ENCODE measurements around the gene RTN4.

RTN4 gene

GRCh38 chr2:55026202-55026601, 24.0 kb downstream of the RTN4 start:
- no peak for FAIRE-seq

GRCh38 chr2:55025627-55026026, 24.6 kb downstream of the RTN4 start:
- TF ChIP-seq POU2F2 (IDR thresholded peaks at IDR 0.05; ENCODE audit: low read depth, low read length) (no peak), PAX5 (IDR thresholded peaks at IDR 0.05; ENCODE audit: insufficient read depth, low read length, severe bottlenecking) (no peak), TAF1 (IDR thresholded peaks at IDR 0.05; ENCODE audit: low read depth, low read length) (no peak), SPI1 (IDR thresholded peaks at IDR 0.05; ENCODE audit: low read depth, low read length) (no peak), POLR2A (IDR thresholded peaks at IDR 0.05; ENCODE audit: low read depth, low read length) (no peak), POLR2AphosphoS5 (IDR thresholded peaks at IDR 0.05; ENCODE audit: low read depth, low read length) (no peak)
- no peak for FAIRE-seq
- DNase-seq (ENCODE audit: insufficient read length, low spot score): no peak

More at GRCh38 chr2:55026202-55026601, 24.0 kb downstream of the RTN4 start:
- no peak for DNase-seq (ENCODE audit: insufficient read length, low spot score)
- TF ChIP-seq SPI1 (IDR thresholded peaks at IDR 0.05; ENCODE audit: low read depth, low read length) (0 out of 2 replicates have a peak, but pooled peaks have one; percentile 5), PAX5 (IDR thresholded peaks at IDR 0.05; ENCODE audit: insufficient read depth, low read length, severe bottlenecking) (no peak)

GRCh38 chr2:55025082-55025481, 25.2 kb downstream of the RTN4 start:
- DNase-seq (ENCODE audit: insufficient read length, low spot score) (no peak), FAIRE-seq (peak; percentile 64)
- TF ChIP-seq PAX5 (IDR thresholded peaks at IDR 0.05; ENCODE audit: insufficient read depth, low read length, severe bottlenecking) (no peak), SPI1 (IDR thresholded peaks at IDR 0.05; ENCODE audit: low read depth, low read length) (no peak), POU2F2 (IDR thresholded peaks at IDR 0.05; ENCODE audit: low read depth, low read length) (no peak), TAF1 (IDR thresholded peaks at IDR 0.05; ENCODE audit: low read depth, low read length) (no peak), POLR2AphosphoS5 (IDR thresholded peaks at IDR 0.05; ENCODE audit: low read depth, low read length) (no peak), POLR2A (IDR thresholded peaks at IDR 0.05; ENCODE audit: low read depth, low read length) (no peak)

- TF ChIP-seq POLR2A (IDR thresholded peaks at IDR 0.05; ENCODE audit: low read depth, low read length) (no peak), POU2F2 (IDR thresholded peaks at IDR 0.05; ENCODE audit: low read depth, low read length) (no peak), PAX5 (IDR thresholded peaks at IDR 0.05; ENCODE audit: insufficient read depth, low read length, severe bottlenecking) (no peak), POLR2AphosphoS5 (IDR thresholded peaks at IDR 0.05; ENCODE audit: low read depth, low read length) (no peak), TAF1 (IDR thresholded peaks at IDR 0.05; ENCODE audit: low read depth, low read length) (no peak), SPI1 (IDR thresholded peaks at IDR 0.05; ENCODE audit: low read depth, low read length) (no peak)
- FAIRE-seq (no peak), DNase-seq (ENCODE audit: insufficient read length, low spot score) (no peak)
These were observed 27.8 kb downstream of the RTN4 start for GRCh38 chr2:55022476-55022875.

GRCh38 chr2:55019526-55020258, 30.6 kb downstream of the RTN4 start:
- TF ChIP-seq SPI1 (IDR thresholded peaks at IDR 0.05; ENCODE audit: low read depth, low read length) (peak; percentile 72), PAX5 (IDR thresholded peaks at IDR 0.05; ENCODE audit: insufficient read depth, low read length, severe bottlenecking) (no peak), POU2F2 (IDR thresholded peaks at IDR 0.05; ENCODE audit: low read depth, low read length) (no peak), POLR2AphosphoS5 (IDR thresholded peaks at IDR 0.05; ENCODE audit: low read depth, low read length) (no peak), TAF1 (IDR thresholded peaks at IDR 0.05; ENCODE audit: low read depth, low read length) (no peak)
- FAIRE-seq (no peak), DNase-seq (ENCODE audit: insufficient read length, low spot score) (no peak)

GRCh38 chr2:55018619-55019018, 31.6 kb downstream of the RTN4 start:
- no peak for FAIRE-seq
- no peak for DNase-seq (ENCODE audit: insufficient read length, low spot score)
- TF ChIP-seq SPI1 (IDR thresholded peaks at IDR 0.05; ENCODE audit: low read depth, low read length): no peak
- no peak for TF ChIP-seq PAX5 (IDR thresholded peaks at IDR 0.05; ENCODE audit: insufficient read depth, low read length, severe bottlenecking)
- TF ChIP-seq POLR2A (IDR thresholded peaks at IDR 0.05; ENCODE audit: low read depth, low read length): no peak
- TF ChIP-seq POU2F2 (IDR thresholded peaks at IDR 0.05; ENCODE audit: low read depth, low read length): no peak
- TF ChIP-seq POLR2AphosphoS5 (IDR thresholded peaks at IDR 0.05; ENCODE audit: low read depth, low read length): no peak
- TF ChIP-seq TAF1 (IDR thresholded peaks at IDR 0.05; ENCODE audit: low read depth, low read length): no peak

GRCh38 chr2:55017880-55018279, 32.4 kb downstream of the RTN4 start:
- no peak for TF ChIP-seq POLR2A (IDR thresholded peaks at IDR 0.05; ENCODE audit: low read depth, low read length)
- TF ChIP-seq SPI1 (IDR thresholded peaks at IDR 0.05; ENCODE audit: low read depth, low read length): no peak
- TF ChIP-seq PAX5 (IDR thresholded peaks at IDR 0.05; ENCODE audit: insufficient read depth, low read length, severe bottlenecking): no peak
- TF ChIP-seq TAF1 (IDR thresholded peaks at IDR 0.05; ENCODE audit: low read depth, low read length): no peak
- TF ChIP-seq POLR2AphosphoS5 (IDR thresholded peaks at IDR 0.05; ENCODE audit: low read depth, low read length): no peak
- TF ChIP-seq POU2F2 (IDR thresholded peaks at IDR 0.05; ENCODE audit: low read depth, low read length): no peak
- no peak for DNase-seq (ENCODE audit: insufficient read length, low spot score)
- FAIRE-seq: no peak

GRCh38 chr2:55017428-55017827, 32.8 kb downstream of the RTN4 start:
- DNase-seq (ENCODE audit: insufficient read length, low spot score) (no peak), FAIRE-seq (no peak)
- no peak for TF ChIP-seq POLR2A (IDR thresholded peaks at IDR 0.05; ENCODE audit: low read depth, low read length)
- TF ChIP-seq TAF1 (IDR thresholded peaks at IDR 0.05; ENCODE audit: low read depth, low read length): no peak
- no peak for TF ChIP-seq PAX5 (IDR thresholded peaks at IDR 0.05; ENCODE audit: insufficient read depth, low read length, severe bottlenecking)
- TF ChIP-seq SPI1 (IDR thresholded peaks at IDR 0.05; ENCODE audit: low read depth, low read length): no peak
- no peak for TF ChIP-seq POLR2AphosphoS5 (IDR thresholded peaks at IDR 0.05; ENCODE audit: low read depth, low read length)
- TF ChIP-seq POU2F2 (IDR thresholded peaks at IDR 0.05; ENCODE audit: low read depth, low read length): no peak

- no peak for TF ChIP-seq POU2F2 (IDR thresholded peaks at IDR 0.05; ENCODE audit: low read depth, low read length)
- no peak for TF ChIP-seq SPI1 (IDR thresholded peaks at IDR 0.05; ENCODE audit: low read depth, low read length)
- TF ChIP-seq PAX5 (IDR thresholded peaks at IDR 0.05; ENCODE audit: insufficient read depth, low read length, severe bottlenecking): no peak
- no peak for TF ChIP-seq POLR2A (IDR thresholded peaks at IDR 0.05; ENCODE audit: low read depth, low read length)
- no peak for TF ChIP-seq POLR2AphosphoS5 (IDR thresholded peaks at IDR 0.05; ENCODE audit: low read depth, low read length)
- TF ChIP-seq TAF1 (IDR thresholded peaks at IDR 0.05; ENCODE audit: low read depth, low read length): no peak
- FAIRE-seq (peak; percentile 72), DNase-seq (ENCODE audit: insufficient read length, low spot score) (no peak)
These were observed 35.0 kb downstream of the RTN4 start for GRCh38 chr2:55014962-55015939.

All from GM12891 (cell line).